Colon (tissue), 2 donors: ENCODE measurements around the gene SPCS2.

Experiments used
- FAIRE-seq: peaks from 2 replicates; lab custom pipeline; 2012; peaks lifted over from hg19 to GRCh38; lab: Jason Lieb, UNC
- donor health status: control.
- donor health status: control.

Gene SPCS2

GRCh38 chr11:74948898-74949752 lies at the start of gene SPCS2, which contains the start of gene XRRA1:
TSS of gene SPCS2 (plus strand) at chr11:74949266. CDS start at chr11:74949286, 20 bp downstream.
TSS of gene XRRA1 (minus strand) at chr11:74949091. CDS start at chr11:74940878, 8,213 bp downstream.
- FAIRE-seq: peak; percentile 55

GRCh38 chr11:74902342-74902741 lies 46.7 kb upstream of the SPCS2 start:
- FAIRE-seq: no peak

DNA sequence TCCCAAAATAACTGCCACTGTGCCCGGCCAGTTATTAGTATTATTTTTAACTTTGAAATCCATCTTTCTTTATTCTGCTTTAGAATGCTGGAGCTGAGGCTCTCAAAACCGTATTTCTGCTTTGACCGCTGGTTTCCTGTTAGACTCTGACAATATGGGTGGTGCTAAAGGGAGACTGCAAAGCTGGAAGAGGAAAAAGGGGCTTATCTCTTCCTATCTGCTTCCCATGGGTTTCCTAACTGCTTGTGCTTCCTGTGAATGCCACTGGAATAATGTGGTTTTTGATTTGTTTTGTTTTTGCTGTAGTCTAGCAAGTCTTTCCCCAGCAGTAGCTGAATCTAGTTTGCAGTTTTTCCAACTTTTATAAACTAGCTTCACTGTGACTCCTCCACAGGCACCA lies 43.7 kb upstream of the SPCS2 start:
- FAIRE-seq: no peak

DNA sequence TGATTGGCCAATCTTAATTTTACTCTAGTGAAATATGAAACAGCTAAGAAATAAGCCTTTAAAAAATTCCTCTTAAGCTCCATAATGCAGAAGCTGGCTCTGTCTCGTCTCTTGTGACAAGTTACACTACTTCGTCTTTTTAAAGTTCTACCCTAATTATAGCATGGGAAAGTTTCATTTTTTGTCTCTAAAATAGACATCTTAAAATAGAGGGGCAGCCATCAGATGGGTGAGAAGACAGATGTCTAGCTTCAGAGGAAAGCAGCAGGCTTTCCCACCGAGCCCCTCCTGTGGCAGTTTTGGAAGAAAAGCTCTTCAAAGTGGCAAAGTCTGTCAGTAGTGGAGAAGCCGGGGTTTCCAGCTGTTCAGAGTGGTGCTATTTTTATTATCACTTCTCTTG lies 39.7 kb upstream of the SPCS2 start:
- FAIRE-seq: no peak

GRCh38 chr11:74909812-74910211 lies 39.3 kb upstream of the SPCS2 start:
- FAIRE-seq: no peak

GRCh38 chr11:74923125-74923524 lies 25.9 kb upstream of the SPCS2 start:
- no peak for FAIRE-seq

- no peak for FAIRE-seq
Observed at GRCh38 chr11:74925281-74925680, 23.8 kb upstream of the SPCS2 start.

GRCh38 chr11:74926304-74927030 lies 22.6 kb upstream of the SPCS2 start:
- no peak for FAIRE-seq

DNA sequence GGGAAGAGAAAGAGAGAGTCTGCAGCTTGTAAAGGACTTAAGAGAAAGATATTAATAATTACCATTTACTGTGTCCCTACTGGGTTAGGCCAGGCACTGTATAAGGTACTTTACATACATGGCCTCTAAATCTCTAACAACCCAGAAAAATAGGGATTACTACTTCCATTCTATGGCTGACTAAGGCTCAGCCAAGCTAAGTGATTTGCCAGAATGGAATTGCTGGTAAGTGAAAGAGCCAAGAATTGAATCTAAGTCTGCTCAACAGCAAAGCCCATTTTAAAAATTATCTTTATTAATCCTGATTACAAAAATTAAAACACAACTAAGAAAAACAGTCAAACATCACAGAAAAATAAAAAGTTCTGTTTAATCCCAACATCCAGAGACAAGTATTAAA lies 21.6 kb upstream of the SPCS2 start:
- FAIRE-seq: no peak

GRCh38 chr11:74929431-74930363 lies 19.4 kb upstream of the SPCS2 start:
- FAIRE-seq: no peak

GRCh38 chr11:74932169-74932568 lies 16.9 kb upstream of the SPCS2 start:
- FAIRE-seq: no peak

DNA sequence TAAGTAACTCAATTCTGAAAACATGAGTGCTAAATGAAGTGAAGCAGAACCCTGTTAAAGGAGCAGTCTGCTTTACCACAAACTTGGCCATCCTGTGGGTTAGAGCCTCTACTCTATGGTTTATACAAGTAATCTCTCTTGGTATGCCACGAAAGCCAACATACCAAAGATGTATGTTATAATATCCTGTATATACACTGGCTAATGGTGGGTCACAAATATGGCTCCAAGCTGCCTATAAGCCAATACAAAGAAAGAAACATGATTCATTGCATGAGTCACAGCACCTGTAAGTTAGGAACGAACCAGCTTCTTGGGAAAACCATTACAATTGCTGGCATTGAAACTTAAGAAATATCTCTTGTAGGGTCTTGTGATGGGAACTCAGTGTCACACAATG lies 16.3 kb upstream of the SPCS2 start:
- no peak for FAIRE-seq

DNA sequence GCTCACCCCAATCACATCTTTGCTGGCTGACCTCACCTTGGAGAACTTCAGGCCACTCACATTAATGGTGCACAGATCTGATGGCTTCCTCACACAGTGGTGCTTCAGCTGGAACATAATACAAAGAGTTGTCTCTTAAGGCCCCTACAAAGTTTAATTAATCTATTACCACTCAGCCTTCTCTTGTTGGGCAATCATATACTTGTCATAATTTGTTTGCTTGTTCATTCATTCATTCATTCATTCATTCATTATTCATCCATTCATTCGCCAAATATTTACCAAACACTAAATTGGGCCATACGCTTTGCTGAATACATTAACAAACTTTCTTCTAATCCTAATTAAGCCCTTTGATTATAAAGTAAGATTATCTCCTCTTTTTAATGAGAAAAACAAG lies 15.3 kb upstream of the SPCS2 start:
- FAIRE-seq: no peak

DNA sequence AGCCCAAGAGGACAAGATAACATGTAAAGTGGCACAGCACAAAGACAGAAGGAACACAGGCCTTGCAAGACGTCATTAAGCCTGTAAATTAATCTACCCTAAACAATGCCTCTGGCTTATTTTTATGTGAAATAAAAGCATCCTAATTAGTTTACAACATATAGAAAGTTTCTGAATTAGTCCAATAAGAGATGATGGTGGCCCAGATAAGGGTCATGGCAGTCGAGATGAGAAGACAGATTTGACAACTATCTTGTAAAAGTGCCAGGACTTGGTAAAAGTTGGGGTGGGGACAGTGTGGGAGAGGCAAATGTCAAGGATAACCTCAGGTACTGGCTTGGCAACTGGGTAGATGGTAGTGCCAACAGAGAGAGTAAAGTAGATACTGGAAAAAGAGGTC lies 13.8 kb upstream of the SPCS2 start:
- no peak for FAIRE-seq

DNA sequence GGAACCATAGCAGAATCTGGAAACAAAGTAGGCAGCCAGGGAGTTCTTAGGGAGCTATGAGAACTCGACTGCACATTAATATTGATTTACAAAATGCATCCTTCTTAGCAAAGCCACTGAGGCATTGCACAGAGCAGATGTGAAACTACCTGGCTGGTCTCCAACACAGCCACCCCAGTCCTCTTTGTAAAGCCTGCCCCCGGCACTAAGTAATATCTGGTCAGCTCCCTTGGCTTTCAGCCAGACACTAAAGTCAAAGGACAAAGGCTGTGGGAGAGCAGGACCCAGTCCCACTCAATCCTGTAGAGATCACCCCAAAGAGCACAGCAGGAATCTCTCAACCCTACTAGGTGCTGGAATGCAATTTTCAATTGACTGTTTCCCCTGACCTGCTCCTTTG lies 13.0 kb upstream of the SPCS2 start:
- no peak for FAIRE-seq

DNA sequence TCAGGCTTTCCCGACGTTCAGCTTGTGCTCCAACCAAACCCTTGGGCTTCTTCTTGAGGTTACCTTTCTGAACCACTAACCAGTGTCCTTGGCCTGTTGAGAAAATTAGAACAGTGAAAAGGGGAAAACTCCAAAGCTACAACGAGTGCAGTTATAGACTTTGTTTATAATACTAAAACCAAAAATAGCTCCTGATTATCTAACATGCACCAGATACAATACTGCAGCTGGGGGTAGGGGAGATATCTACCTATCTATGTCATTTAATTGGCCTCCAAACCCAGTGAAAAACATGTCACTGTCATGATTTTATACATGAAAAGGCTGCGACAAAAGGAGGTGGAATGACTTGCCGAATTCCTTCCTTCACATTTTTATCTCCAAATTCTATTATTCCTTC lies 12.1 kb upstream of the SPCS2 start:
- no peak for FAIRE-seq

DNA sequence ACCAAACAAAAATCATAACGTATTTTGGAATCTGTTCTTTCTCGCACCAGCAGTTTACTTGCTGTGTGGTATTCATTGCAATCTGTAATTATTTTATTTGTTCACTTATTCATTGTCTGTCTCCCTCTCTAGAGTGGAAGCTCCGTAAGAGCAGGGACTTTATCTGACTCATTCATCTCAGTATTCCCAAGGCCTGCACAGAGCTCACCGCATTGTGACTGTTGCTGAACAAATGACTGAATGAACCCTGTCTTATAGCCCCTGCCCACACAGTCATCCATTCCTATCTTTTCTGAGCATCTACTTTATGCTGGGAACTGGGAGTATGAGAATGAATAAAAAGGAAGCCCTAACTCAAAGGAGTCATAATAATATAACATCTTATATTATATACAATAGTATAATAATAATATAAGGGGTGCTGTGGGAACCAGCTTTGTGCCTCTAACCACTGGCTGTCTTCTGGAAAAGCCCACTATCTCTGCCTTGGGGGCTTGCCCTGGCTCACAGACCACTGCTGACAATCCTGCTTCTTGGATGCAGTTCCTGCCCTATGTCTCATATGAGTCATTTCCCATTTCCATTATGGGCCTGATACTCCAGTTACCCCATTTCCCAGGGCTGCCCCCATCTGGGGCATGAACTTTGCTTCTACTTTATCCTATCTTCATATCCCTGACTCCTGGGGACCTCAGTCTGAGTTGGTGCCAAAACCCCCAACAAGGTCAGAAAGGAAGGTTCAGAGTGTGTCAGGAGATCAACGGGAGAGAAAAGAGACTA lies 11.2 kb upstream of the SPCS2 start:
- no peak for FAIRE-seq

- no peak for FAIRE-seq
Observed at GRCh38 chr11:74941492-74941891, 7.6 kb upstream of the SPCS2 start.

GRCh38 chr11:74942073-74942759 lies 6.8 kb upstream of the SPCS2 start:
- no peak for FAIRE-seq

- FAIRE-seq: no peak
Observed at GRCh38 chr11:74948546-74948897, 544 bp upstream of the SPCS2 start.

DNA sequence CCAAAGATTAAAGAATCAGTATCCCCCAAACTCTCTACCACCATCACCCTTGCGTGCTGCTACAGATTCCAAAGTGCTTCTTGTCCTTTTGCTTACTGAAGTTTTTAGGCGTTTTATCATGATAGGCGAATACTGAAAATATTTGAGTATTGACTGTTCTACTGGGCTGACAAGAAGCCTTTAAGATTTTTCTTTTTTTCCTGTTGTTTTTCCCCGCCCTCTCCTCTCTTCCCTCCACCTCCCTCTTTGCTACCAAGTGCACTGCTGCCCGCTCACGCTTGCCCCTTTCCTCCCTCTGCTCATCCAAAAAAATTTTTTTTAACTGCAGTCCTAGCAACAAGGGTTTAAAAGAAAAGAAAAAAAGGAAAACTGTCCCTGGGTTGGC lies 679 bp downstream of the SPCS2 start:
- no peak for FAIRE-seq
